Fibroblast of lung (primary cell): ENCODE data around the gene HCFC1. TPM values are rescaled to one million over a fixed set of nuclear protein-coding genes. Genes with fewer than 3 reads are reported as not detected.

Experiments used
- DNase-seq, 2 donors: peaks; one replicate each; pipeline versions ENCODE4 v3.0.0 to v3.0.0-alpha.2; 2010; ENCODE audit warnings: low read depth in 2 of 2
- H2AFZ ChIP-seq: 2 replicates; pipeline ENCODE4 v1.5.1; 2012; ENCODE audit warnings: low read length, control low read depth, inconsistent platforms
- H3K27ac ChIP-seq: 2 replicates; pipeline ENCODE4 v1.5.1; 2011; ENCODE audit warnings: low read length, control low read depth; ENCODE audit not compliant: insufficient read depth
- H3K27me3 ChIP-seq: 2 replicates; pipeline ENCODE4 v1.5.1; 2011; ENCODE audit warnings: mild to moderate bottlenecking, low read length; ENCODE audit not compliant: control insufficient read depth, insufficient read depth
- H3K36me3 ChIP-seq: 2 replicates; pipeline ENCODE4 v1.5.1; 2011; ENCODE audit warnings: low read length; ENCODE audit not compliant: control insufficient read depth, insufficient read depth
- H3K4me1 ChIP-seq: 2 replicates; pipeline ENCODE4 v1.5.1; 2011; ENCODE audit warnings: low read length; ENCODE audit not compliant: control insufficient read depth, insufficient read depth; ENCODE audit errors: extremely low read depth
- H3K4me2 ChIP-seq: 2 replicates; pipeline ENCODE4 v1.5.1; 2011; ENCODE audit warnings: low read length, control low read depth; ENCODE audit not compliant: insufficient read depth; ENCODE audit errors: extremely low read depth
- H3K4me3 ChIP-seq, 4 experiments: fragments of 200-600 bp in 1 of 4; sonication (generic) in 1 of 4; replicated peaks in 1 of 4; 2 replicates each; pipeline ENCODE4 v1.5.1; 2011 to 2016; ENCODE audit warnings: low read length in 4 of 4, low read depth in 3 of 4, mild to moderate bottlenecking in 3 of 4, control low read depth in 2 of 4, inconsistent platforms in 1 of 4, mixed read lengths in 1 of 4; ENCODE audit not compliant: insufficient read depth in 1 of 4; ENCODE audit errors: control extremely low read depth in 1 of 4
- H3K79me2 ChIP-seq: 2 replicates; pipeline ENCODE4 v1.5.1; 2012; ENCODE audit warnings: mild to moderate bottlenecking, low read length, inconsistent platforms; ENCODE audit not compliant: control insufficient read depth, insufficient read depth
- H3K9ac ChIP-seq: 2 replicates; pipeline ENCODE4 v1.5.1; 2011; ENCODE audit warnings: mild to moderate bottlenecking, low read length, control low read depth; ENCODE audit not compliant: insufficient read depth
- H3K9me3 ChIP-seq: 2 replicates; pipeline ENCODE4 v1.5.1; 2012; ENCODE audit warnings: low read depth, low read length; ENCODE audit not compliant: control insufficient read depth, insufficient read depth
- H4K20me1 ChIP-seq: 2 replicates; pipeline ENCODE4 v1.5.1; 2011; ENCODE audit warnings: low read length; ENCODE audit not compliant: control insufficient read depth, insufficient read depth; ENCODE audit errors: extremely low read depth
- EZH2 ChIP-seq: IDR thresholded peaks from 2 replicates; pipeline ENCODE4 v1.5.1; 2012; ENCODE audit warnings: low read length, control low read depth, mild to moderate bottlenecking; ENCODE audit errors: missing control alignments
- polyA plus RNA-seq, 2 donors: library from polyadenylated mRNA; depleted of rRNA in 1 of 2; stranded (reverse) in 1 of 2; unstranded in 1 of 2; fragments of >200 nt; gene quantifications; 2 replicates each; pipeline ENCODE4 v1.2.1, GENCODE V29; 2011 to 2012; ENCODE audit warnings: missing spikeins in 1 of 2
- total RNA-seq: library from RNA; depleted of rRNA; stranded (reverse); fragments of >200 nt; gene quantifications from 2 replicates; pipeline ENCODE4 v1.2.1, GENCODE V29; 2014
- TF ChIP-seq, protein P1 (sequence below), 2 donors: IDR thresholded peaks in 1 of 2; conservative IDR thresholded peaks in 1 of 2; 1 replicate in 1 of 2; 2 replicates in 1 of 2; pipeline ENCODE4 v1.5.1; 2011 to 2012; ENCODE audit warnings: low read length in 2 of 2, control low read depth in 1 of 2, inconsistent platforms in 1 of 2, low read depth in 1 of 2, mild to moderate bottlenecking in 1 of 2

Gene HCFC1
- total and polyA plus RNA-seq, 2 donors (not counting 1 experiment from before 2014, with no cell fraction given) = 3.0 to 10.2 TPM

- TF ChIP-seq, protein P1, sequence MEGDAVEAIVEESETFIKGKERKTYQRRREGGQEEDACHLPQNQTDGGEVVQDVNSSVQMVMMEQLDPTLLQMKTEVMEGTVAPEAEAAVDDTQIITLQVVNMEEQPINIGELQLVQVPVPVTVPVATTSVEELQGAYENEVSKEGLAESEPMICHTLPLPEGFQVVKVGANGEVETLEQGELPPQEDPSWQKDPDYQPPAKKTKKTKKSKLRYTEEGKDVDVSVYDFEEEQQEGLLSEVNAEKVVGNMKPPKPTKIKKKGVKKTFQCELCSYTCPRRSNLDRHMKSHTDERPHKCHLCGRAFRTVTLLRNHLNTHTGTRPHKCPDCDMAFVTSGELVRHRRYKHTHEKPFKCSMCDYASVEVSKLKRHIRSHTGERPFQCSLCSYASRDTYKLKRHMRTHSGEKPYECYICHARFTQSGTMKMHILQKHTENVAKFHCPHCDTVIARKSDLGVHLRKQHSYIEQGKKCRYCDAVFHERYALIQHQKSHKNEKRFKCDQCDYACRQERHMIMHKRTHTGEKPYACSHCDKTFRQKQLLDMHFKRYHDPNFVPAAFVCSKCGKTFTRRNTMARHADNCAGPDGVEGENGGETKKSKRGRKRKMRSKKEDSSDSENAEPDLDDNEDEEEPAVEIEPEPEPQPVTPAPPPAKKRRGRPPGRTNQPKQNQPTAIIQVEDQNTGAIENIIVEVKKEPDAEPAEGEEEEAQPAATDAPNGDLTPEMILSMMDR (conservative IDR thresholded peaks at IDR 0.05 in 1 of 2, IDR thresholded peaks at IDR 0.05 in 1 of 2; ENCODE audit: low read depth in 1 of 2, low read length in 2 of 2) = no peak
- no peak for TF ChIP-seq EZH2
- Histone ChIP-seq H3K9ac (no peak overlapping the region), H3K79me2 (no peaks in the 10 kb centered on the region), H3K27ac (no peak overlapping the region), H4K20me1 (no peaks in the 10 kb centered on the region), H3K36me3 (no peaks in the 10 kb centered on the region), H3K4me3 (no peak overlapping the region), H3K27me3 (no peaks in the 10 kb centered on the region), H2AFZ (no peak overlapping the region), H3K4me2 (no peak overlapping the region), H3K4me1 (no peaks in the 10 kb centered on the region), H3K9me3 (no peaks in the 10 kb centered on the region)
- DNase-seq = no peak
These were observed 63.3 kb downstream of the HCFC1 start for GRCh38 chrX:153908219-153908860.

- Histone ChIP-seq H3K27me3 (no peaks in the 10 kb centered on the region), H3K27ac (no peak overlapping the region), H3K9me3 (no peaks in the 10 kb centered on the region), H2AFZ (no peak overlapping the region), H3K36me3 (no peaks in the 10 kb centered on the region), H3K4me2 (no peak overlapping the region), H4K20me1 (no peaks in the 10 kb centered on the region), H3K9ac (no peak overlapping the region), H3K4me3 (no peak overlapping the region), H3K79me2 (no peaks in the 10 kb centered on the region), H3K4me1 (no peaks in the 10 kb centered on the region)
- TF ChIP-seq, protein P1 (conservative IDR thresholded peaks at IDR 0.05 in 1 of 2, IDR thresholded peaks at IDR 0.05 in 1 of 2; ENCODE audit: low read depth in 1 of 2, low read length in 2 of 2) = no peak
- no peak for TF ChIP-seq EZH2
- DNase-seq = no peak
These were observed 64.2 kb downstream of the HCFC1 start for GRCh38 chrX:153907456-153907855.

- TF ChIP-seq, protein P1 (conservative IDR thresholded peaks at IDR 0.05 in 1 of 2, IDR thresholded peaks at IDR 0.05 in 1 of 2; ENCODE audit: low read depth in 1 of 2, low read length in 2 of 2) = no peak
- TF ChIP-seq EZH2 = no peak
- Histone ChIP-seq H3K27me3 (no peaks in the 10 kb centered on the region), H3K4me3 (no peak overlapping the region), H3K9me3 (no peaks in the 10 kb centered on the region), H3K36me3 (no peaks in the 10 kb centered on the region), H3K27ac (no peak overlapping the region), H3K4me1 (peaks cover 2% of the 10 kb centered on the region), H2AFZ (no peak overlapping the region), H3K79me2 (no peaks in the 10 kb centered on the region), H3K4me2 (no peak overlapping the region), H4K20me1 (no peaks in the 10 kb centered on the region), H3K9ac (no peak overlapping the region)
- DNase-seq = no peak
These were observed 65.3 kb downstream of the HCFC1 start for GRCh38 chrX:153906126-153906917.
